DOHH2 (cell line): ENCODE results near the gene EPB41L1.

Experiments
- H3F3A ChIP-seq: fragments of 200-600 bp; sonication (generic), shearing (Covaris generic); 2 replicates; pipeline ENCODE4 v1.6.0; 2016; ENCODE audit warnings: antibody characterized with exemption, mild to moderate bottlenecking; ENCODE audit not compliant: control insufficient read depth, insufficient read depth
- H3K27ac ChIP-seq: fragments of 200-600 bp; sonication (generic); 2 replicates; pipeline ENCODE4 v1.5.1; 2014; ENCODE audit warnings: low read depth, mild to moderate bottlenecking, low read length, moderate library complexity
- H3K27me3 ChIP-seq: fragments of 200-600 bp; sonication (generic); 2 replicates; pipeline ENCODE4 v1.6.1; 2014; ENCODE audit warnings: mild to moderate bottlenecking, low read length, mixed read lengths; ENCODE audit not compliant: control insufficient read depth
- H3K36me3 ChIP-seq: fragments of 200-600 bp; sonication (generic); 2 replicates; pipeline ENCODE4 v1.6.1; 2014; ENCODE audit warnings: mild to moderate bottlenecking, low read length, moderate library complexity, mixed read lengths; ENCODE audit not compliant: control insufficient read depth
- H3K4me1 ChIP-seq: fragments of 200-600 bp; sonication (generic); 2 replicates; pipeline ENCODE4 v1.6.1; 2014; ENCODE audit warnings: mild to moderate bottlenecking, low read length, mixed read lengths; ENCODE audit not compliant: control insufficient read depth
- H3K4me2 ChIP-seq: fragments of 200-600 bp; sonication (generic); 2 replicates; pipeline ENCODE4 v1.6.0; 2014; ENCODE audit warnings: mild to moderate bottlenecking, low read length, moderate library complexity
- H3K4me3 ChIP-seq: fragments of 200-600 bp; sonication (generic); 2 replicates; pipeline ENCODE4 v1.5.1; 2014; ENCODE audit warnings: mild to moderate bottlenecking, low read length, mixed read lengths
- H3K79me2 ChIP-seq: fragments of 200-600 bp; sonication (generic); 2 replicates; pipeline ENCODE4 v1.6.1; 2014; ENCODE audit warnings: mild to moderate bottlenecking, low read length, mixed read lengths; ENCODE audit not compliant: control insufficient read depth
- H3K9me2 ChIP-seq: fragments of 200-600 bp; sonication (generic); replicated peaks from 2 replicates; pipeline ENCODE4 v1.6.1; 2014; ENCODE audit warnings: mild to moderate bottlenecking, low read length, mixed read lengths; ENCODE audit not compliant: control insufficient read depth
- H3K9me3 ChIP-seq: fragments of 200-600 bp; sonication (generic); 2 replicates; pipeline ENCODE4 v1.6.1; 2014; ENCODE audit warnings: antibody characterized with exemption, low read length, mixed read lengths; ENCODE audit not compliant: control insufficient read depth, insufficient read depth
- H4K20me1 ChIP-seq: fragments of 200-600 bp; sonication (generic); 2 replicates; pipeline ENCODE4 v1.6.0; 2014; ENCODE audit warnings: low read depth, mild to moderate bottlenecking, antibody characterized with exemption, low read length, moderate library complexity; ENCODE audit not compliant: control insufficient read depth, insufficient read depth
- CTCF ChIP-seq: fragments of 200-600 bp; sonication (generic); IDR thresholded peaks from one replicate; pipeline ENCODE4 v1.5.1; 2014; ENCODE audit warnings: antibody characterized with exemption, mild to moderate bottlenecking, low read depth, low read length; ENCODE audit not compliant: poor library complexity, severe bottlenecking
- EZH2phosphoT487 ChIP-seq: fragments of 200-600 bp; sonication (generic); IDR thresholded peaks from 2 replicates; pipeline ENCODE4 v1.6.1; 2017; ENCODE audit warnings: borderline replicate concordance, mild to moderate bottlenecking, antibody characterized with exemption, low read length, moderate library complexity, mixed read lengths

EPB41L1 gene

GRCh38 chr20:36113566-36114250 is 40.8 kb upstream of the EPB41L1 start:
- TF ChIP-seq CTCF: no peak
- no peak for TF ChIP-seq EZH2phosphoT487
- H3K79me2 ChIP-seq: no peaks in the 10 kb centered on the region
- H4K20me1 ChIP-seq: no peaks in the 10 kb centered on the region
- no peaks in the 10 kb centered on the region for H3K9me2 ChIP-seq
- no peaks in the 10 kb centered on the region for H3K27me3 ChIP-seq
- H3K4me3 ChIP-seq: 0 out of 2 replicates have a peak overlapping the region, but pooled peaks have one; percentile 9
- H3F3A ChIP-seq: no peaks in the 10 kb centered on the region
- no peaks in the 10 kb centered on the region for H3K9me3 ChIP-seq
- no peak overlapping the region for H3K27ac ChIP-seq
- peaks cover 36% of the 10 kb centered on the region for H3K4me1 ChIP-seq
- peak overlapping the region; percentile 47 for H3K4me2 ChIP-seq
- no peaks in the 10 kb centered on the region for H3K36me3 ChIP-seq

GRCh38 chr20:36114707-36115106 is 39.8 kb upstream of the EPB41L1 start:
- no peaks in the 10 kb centered on the region for H3K9me3 ChIP-seq
- H3K4me3 ChIP-seq: no peak overlapping the region
- H3K4me1 ChIP-seq: peaks cover 36% of the 10 kb centered on the region
- no peaks in the 10 kb centered on the region for H3K36me3 ChIP-seq
- H3K79me2 ChIP-seq: no peaks in the 10 kb centered on the region
- no peaks in the 10 kb centered on the region for H3K27me3 ChIP-seq
- H3K27ac ChIP-seq: no peak overlapping the region
- TF ChIP-seq CTCF: no peak
- no peaks in the 10 kb centered on the region for H3F3A ChIP-seq
- no peaks in the 10 kb centered on the region for H4K20me1 ChIP-seq
- peak overlapping the region; percentile 47; the same call in 1 of the 2 replicates for H3K4me2 ChIP-seq
- H3K9me2 ChIP-seq: no peaks in the 10 kb centered on the region

- H3K27ac ChIP-seq: no peak overlapping the region
- H3K4me3 ChIP-seq: no peak overlapping the region
- H3K27me3 ChIP-seq: no peaks in the 10 kb centered on the region
- no peaks in the 10 kb centered on the region for H3K9me2 ChIP-seq
- H4K20me1 ChIP-seq: no peaks in the 10 kb centered on the region
- peaks cover 36% of the 10 kb centered on the region for H3K4me1 ChIP-seq
- H3K79me2 ChIP-seq: no peaks in the 10 kb centered on the region
- H3K9me3 ChIP-seq: no peaks in the 10 kb centered on the region
- H3K36me3 ChIP-seq: no peaks in the 10 kb centered on the region
- no peak for TF ChIP-seq EZH2phosphoT487
- no peak for TF ChIP-seq CTCF
- peak overlapping the region; percentile 28; the same call in 1 of the 2 replicates for H3K4me2 ChIP-seq
- H3F3A ChIP-seq: no peaks in the 10 kb centered on the region
Observed at GRCh38 chr20:36115925-36116324, 38.6 kb upstream of the EPB41L1 start.
